Measurements from ENCODE around the gene PRKCSH.

- TF ChIP-seq CTCF (conservative IDR thresholded peaks at IDR 0.05) = no peak
- TF ChIP-seq ZFX (IDR thresholded peaks at IDR 0.05) = no peak
Measured at GRCh38 chr19:11463391-11463790, 28.0 kb downstream of the PRKCSH start.

Measured in C4-2B (cell line).